Stimulated activated CD8-positive, alpha-beta memory T cell treated with anti-CD3 and anti-CD28 coated beads, Interleukin-2, amount 100 ng/mL, for 1 hour (primary cell): ENCODE measurements around the gene GCH1.

Source experiments
- DNase-seq, 2 donors: peaks; one replicate each; pipeline ENCODE4 v3.0.0-alpha.2; 2020; ENCODE audit warnings: low read depth in 2 of 2

GCH1 gene

DNA sequence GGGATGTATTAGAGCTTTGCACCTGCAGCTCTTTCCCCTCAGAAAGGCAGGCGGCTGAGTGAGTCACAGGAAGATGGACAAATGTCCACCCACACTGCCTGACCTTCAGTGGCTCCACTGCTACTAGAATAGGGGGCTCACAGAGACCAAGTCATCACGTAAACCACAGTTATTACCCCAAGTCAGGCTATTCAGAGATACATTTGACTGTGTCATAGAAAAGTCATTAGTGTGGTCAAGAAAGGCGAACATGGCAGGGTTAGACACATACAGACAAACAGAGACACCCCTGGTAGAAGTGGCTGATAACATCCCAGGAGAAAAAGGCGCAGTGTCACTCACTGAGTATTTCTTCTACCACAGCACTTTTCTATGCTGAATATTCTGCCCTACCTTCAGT is 36.0 kb downstream of the GCH1 start:
- DNase-seq, result no peak

DNA sequence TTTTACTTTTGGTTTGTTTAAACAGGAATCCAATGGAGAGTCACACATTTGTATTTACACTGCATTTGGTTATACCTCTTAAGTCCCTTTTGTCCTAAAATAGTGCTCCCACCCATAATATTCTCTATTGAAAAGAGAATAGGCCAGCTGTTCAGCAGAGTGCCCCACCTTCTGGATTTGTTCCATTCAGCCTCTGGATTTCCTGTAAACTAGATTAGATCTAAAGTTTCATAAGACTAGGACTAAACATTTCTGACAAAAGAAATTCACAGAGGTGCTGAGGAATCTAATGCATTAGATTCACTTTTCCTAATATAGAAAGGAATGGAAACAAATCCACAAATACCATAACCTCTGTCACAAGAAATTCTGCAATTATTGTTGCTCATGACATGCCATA is 38.1 kb downstream of the GCH1 start:
- DNase-seq, result no peak

DNA sequence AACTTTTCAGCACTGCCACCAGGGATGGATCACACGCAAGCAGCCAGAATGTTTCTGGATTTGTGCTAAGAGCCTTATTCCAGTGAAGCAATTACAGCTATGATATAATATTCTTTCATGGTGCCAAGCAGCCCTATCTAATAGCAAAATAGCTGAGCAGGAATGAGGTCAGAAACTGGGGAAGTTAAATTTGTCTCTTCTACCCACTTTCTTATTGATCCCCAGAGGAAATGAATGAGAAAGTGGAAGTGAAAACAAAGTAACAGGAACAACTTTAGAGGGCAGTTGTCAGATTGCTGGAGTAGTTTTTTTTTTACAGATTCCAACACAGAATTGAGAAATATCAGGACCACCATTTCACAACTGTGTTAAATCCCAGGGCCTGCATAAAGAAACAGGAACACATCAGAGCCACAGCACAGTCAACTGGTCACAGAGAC is 44.8 kb downstream of the GCH1 start:
- DNase-seq, result no peak

DNA sequence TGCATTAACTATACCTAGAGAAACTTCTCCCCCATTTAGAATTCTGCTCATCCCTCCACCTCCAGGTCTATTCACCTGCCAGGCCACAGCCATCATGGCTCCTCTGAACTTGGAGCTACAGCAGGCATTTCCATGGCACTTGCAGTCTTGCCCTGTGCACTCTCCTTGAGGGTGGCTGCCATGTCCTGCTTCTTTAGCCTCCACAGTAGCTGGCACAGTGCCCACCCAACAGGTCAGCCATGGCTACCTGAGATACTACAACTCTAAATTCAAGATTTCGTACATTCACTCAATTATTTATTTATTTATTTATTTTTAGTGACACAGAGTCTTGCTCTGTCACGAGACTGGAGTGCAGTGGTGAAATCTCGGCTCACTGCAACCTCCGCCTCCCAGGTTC is 46.5 kb downstream of the GCH1 start:
- DNase-seq, result no peak

DNA sequence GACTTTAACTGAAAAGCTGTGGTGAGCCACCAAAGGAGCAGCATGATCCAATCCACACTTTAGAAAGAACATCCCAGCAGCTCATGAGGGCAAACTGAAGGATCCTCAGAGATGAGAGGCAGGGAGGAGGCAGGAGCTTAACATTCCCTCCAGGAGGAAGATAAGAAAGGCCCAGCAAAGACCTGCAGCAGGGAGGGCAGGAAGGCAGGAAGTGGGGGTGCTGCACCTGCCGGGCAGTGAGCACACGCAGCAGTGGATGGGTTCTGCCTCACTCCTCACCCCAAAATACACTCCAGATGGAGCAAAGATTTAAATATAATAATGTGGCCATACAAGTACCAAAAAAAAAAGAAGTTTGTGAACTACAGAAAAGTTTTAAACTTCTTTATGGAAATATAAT is 48.4 kb downstream of the GCH1 start:
- no peak for DNase-seq

DNA sequence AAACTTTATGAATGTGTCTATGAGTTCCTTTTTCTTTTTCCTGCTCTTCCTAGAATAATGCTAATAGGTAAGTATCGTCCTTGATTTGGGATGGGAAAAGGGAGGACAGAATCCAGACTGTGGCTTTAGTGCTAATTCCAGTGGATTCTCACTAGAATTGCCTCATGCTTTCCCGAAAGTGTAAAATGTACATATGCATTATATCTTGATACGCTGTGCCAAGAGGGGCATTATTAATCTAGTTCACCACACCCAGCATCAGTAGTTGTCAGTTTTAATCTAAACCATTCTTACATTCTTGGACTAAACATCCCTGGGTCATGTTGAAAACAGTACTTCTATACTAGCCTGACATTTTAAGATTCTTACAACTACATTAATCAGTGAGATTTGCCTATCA is 49.3 kb downstream of the GCH1 start:
- no peak for DNase-seq

DNA sequence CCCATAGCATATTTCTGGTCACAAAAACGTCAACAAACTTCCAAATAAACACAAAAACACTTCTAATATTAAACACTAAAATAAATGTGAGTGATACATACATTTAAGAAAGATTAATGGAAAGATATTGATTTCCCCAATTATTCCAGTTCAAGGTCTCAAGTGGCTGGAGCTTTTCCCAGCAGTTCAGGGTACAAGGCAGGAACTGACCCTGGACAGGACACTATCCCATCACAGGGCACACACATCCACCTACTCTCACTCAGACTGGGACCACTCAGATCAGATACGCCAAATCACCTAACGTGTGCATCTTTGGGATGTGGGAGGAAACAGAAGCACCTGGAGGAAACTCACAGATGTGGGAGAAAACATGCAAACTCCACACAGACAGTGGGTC is 50.4 kb downstream of the GCH1 start:
- DNase-seq, result no peak

DNA sequence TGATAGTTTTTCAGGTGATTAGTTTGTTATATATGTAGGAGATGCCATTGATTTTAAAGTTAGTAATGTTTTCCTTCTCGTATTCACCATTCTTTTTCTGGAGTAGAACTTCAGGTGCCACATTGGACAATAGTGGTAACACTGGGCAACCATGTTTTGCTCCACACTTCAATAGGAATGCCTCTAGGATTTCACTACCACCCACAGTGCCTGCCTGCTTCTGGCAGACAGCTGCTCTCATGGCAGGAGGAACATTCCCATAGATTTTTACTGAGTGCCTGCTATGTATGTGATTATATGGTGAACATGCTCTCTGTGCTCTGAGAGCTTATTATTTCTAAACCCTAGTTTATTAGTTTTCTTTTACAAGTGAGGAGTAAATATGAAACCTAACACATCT is 53.7 kb downstream of the GCH1 start:
- no peak for DNase-seq

DNA sequence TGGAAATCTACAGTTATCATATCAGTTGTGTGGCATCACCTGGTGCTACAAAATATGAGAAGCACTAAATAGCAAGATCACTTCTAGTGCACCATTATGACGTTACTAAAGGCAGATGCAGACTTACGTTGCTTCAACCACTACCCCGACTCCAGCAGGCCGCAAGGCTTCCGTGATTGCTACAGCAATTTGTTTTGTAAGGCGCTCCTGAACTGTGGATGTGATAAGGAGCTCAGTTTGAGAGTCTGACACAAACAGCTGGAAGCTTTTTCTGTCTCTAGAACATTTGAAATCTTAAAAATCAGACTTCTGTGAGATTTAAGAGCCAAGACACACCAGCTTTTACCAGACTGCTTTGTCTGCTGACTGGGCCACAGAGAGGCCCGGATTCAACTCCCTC is 57.0 kb downstream of the GCH1 start:
- DNase-seq, result no peak

DNA sequence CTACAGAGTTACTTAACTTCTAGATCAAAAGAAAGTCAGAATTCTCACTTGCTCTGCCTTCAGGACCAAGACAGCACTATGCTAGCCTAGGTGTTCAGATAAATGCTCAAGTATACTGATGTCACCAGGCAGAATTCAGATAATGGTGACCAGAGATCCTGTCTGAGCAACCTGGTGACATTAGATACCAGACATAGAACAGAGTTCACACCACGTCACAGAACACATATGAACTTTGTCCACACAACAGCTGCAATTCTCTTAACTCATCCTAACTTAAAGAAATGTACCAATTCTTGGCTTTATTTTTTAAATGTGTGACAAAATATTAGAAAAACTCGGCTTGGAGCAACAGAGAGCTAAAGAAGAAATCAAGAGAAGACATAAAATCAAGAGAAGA is 58.1 kb downstream of the GCH1 start:
- no peak for DNase-seq

DNA sequence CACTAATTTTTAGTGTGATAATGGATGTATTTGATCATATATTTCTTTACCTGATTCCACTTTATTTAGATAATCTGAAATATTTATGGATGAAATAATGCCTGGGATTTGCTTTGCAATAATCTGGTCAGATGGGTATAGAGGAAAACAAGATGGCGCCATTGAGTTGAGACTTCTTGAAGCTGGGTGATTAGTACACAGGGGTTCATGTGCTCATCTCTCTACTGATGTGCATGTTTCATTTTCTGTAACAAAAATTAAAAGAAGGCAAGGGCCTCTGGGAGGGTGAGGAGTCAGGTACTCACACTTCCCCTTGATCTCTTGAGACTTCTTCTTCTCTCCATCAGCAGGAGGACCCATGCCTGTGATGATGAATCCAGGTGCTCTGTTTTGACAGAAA is 61.8 kb downstream of the GCH1 start:
- no peak for DNase-seq

DNA sequence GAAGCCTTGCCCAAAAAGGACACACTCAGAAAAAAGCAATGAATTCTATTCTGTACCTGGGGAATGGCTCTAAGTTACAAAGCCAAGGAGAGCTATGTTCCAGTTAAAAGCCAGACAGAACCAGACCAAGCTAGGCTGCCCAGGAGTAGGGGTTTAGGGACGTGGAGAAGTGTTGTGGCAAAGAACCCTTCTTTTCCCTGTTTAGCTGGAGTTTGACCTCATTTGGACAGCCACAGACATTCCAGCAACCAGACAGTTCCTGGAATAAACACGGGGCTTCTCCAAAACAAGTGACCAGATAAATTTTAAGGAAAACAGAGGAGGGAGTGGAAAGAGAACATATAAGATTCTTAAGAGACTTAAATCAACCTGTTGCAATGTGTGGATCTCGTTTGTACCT is 62.3 kb downstream of the GCH1 start:
- no peak for DNase-seq

DNA sequence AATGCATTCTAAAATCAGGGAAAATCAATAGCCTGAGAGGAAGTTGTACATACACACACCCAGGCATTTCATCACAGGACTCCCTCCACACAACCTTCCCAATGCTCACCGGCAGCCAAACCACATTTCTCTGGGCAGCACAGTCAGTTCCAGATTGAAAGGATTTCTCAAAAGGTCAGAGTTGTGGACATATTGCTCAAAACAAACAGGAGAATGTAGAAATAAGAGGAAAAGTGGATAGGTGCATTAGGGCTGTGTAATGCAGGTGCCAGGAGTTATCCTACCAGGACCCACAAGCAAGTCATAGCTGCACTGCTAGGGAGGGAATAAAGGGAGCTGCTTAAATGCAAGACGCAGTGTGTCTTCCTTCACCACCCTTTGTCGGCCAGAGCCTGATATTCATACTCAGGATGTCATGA is 62.9 kb downstream of the GCH1 start:
- no peak for DNase-seq

DNA sequence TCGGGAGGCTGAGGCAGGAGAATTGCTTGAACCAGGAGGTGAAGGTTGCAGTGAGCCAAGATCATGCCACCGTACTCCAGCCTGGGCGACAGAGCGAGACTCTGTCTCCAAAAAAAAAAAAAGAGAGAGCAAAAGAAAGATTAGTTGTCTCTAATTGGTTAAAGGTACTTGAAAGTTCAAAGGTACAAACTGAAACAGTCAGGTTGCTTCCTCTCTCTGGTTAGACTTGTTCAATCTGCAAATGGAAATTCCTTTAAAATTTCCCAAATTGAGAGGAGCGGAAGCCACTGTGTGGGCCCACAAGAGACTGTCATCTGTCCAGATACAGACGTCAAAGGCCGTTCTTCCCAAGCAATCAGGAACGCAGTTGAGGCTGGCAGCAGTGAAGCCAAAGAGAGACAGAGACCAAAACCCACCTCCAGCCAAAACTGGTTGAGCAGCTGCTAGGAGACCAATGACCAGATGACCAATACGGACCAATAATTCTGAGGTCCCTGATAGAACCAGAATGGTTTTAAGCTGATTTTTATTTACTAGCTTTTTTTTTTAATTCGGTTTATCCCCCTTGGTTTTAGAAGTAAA is 63.6 kb downstream of the GCH1 start:
- no peak for DNase-seq

DNA sequence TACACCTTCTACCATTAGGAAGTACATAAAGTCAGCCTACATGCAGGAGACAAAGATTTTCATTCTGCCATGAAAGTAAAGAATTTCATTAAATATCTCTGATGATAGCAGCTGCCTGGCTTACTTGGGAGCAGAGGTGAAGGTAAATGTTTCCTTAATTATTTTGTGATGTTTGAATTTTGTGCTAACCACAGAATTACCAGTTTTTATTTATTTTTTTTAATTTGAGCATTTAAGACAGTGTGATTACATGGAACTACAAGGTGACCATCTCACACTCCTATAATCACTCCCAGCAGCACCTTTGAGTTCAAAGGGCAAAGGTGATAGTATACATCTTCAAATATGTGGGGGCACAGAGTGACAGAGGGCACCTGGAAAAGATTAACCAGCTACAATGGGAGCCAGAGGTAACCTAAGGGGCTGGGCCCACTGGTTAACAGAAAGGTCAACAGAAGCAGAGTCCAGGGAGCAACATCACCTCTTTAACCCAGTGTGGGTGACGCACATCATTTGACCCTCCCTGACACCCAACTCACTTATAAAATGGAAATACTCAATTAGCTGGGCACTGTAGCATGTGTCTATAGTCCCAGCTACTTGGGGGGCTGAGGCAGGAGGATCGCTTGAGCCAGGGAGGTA is 65.0 kb downstream of the GCH1 start:
- DNase-seq, result no peak

DNA sequence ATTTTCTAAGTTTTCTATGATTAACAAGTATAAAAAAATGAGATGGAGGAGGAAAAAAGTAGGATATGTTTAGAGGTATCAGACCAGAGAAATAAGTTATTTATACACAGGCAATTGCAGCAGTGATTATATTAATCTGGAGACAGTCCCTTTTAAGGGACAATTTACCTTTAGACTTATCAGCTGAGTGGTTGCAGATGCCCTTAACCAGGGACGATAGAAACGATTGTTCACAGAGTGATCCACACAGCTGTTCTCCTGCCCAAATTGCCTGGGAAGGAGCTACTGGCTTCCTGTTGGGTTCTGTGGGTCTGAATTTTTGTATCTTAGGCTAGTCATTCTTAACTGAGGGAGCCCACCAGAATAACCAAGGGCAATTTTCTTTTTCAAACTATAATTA is 66.4 kb downstream of the GCH1 start:
- DNase-seq, result no peak

DNA sequence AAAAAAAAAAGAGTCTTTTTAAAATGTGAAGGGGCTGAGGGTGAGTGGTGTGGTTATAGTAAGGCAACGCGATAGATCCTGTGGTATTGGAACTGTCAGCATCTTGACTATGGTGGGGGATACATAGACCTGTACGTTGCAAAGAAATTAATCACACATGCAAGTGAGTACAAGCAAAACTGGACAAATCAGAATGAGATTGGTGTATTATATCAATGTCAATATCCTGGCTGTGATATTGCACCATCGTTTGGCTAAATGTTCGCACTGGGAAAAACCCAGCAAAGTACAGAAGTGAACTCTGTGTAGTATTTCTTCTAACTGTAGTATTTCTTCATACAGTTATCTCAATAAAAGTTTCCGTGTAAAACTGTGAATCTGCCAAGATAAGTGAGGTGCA is 67.9 kb downstream of the GCH1 start:
- DNase-seq, result no peak

DNA sequence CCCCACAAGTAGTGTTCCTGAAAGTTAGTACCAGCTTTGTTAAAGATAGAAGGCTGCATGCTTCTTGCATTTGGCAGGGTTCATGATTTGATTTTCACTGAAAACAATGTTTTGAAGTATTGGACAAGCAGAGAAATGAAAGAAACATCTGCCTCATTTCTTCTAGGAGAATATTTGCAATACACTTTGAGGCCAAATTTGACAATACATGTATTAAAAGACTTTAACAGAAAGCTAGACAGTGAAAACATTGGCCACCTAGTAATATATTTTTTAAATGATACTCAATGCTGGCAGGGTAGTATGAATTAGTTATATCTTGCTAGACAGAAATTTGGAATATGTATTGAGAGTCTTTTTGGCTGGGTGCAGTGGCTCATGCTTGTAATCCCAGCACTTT is 68.5 kb downstream of the GCH1 start:
- DNase-seq, result no peak

DNA sequence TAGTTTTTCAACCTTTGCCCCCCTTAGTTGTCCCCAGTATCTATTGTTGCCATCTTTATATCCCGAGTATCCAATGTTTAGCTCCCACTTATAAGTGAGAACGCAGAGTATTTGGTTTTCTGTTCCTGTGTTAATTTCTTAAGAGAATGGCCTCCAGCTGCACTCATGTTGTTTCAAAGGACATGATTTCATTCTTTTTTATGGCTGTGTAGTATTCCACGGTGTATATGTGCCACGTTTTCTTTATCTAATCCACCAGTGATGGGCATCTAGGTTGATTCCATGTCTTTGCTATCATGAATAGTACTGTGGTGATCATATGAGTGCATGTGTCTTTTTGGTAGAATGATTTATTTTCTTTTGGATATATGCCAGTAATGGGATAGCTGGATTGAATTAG is 72.0 kb downstream of the GCH1 start:
- DNase-seq, result no peak

DNA sequence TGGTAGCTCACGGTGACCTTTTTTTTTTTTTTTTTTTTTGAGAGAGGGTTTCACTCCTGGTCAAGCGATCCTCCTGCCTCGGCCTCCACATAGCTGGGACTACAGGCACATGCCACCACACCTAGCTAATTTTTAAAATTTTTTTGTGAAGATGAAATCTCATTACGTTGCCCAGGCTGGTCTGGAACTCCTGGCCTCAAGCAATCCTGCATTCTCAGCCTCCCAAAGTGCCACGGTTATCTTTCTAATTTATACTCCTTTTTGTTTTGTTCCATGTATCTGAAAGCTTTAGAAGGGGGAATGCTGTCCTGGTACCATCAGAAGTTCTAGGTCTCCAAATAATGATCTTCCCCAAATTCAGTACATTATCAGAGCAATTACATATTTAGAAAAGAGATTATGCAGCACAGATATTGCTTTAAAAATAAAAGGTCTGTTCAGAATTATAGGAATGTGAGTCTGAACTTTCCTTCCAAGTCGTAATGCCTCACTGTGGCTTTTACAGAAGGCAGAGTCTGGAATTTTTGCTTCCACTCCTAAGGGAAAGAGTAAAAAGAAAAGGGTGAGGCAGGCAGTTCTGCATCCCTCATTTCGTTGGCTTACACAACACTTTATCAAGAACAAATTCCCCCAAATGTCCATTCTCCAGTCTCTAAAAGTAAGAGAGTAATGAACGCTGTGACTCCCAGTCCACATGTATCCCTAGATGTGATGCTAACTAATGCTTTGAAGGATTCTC is 73.0 kb downstream of the GCH1 start:
- DNase-seq, result no peak

DNA sequence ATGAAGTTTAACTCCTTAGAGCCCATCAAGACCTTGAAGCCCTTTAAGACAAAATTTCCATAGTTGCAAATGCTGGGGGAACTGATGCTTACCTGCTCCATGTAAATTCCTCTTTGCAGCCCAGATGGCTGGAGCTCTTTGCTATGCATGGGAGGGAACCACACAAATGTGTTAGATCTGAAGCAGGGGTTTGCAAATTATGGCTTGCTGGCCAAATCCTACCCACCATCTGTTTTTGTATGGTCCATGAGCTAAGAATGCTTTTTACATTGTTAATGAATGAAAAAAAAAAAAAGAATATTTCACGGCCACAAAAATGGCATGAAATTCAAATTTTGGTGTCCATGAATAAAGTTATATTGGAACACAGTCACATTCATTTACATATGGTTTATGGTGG is 74.6 kb downstream of the GCH1 start:
- DNase-seq, result no peak

DNA sequence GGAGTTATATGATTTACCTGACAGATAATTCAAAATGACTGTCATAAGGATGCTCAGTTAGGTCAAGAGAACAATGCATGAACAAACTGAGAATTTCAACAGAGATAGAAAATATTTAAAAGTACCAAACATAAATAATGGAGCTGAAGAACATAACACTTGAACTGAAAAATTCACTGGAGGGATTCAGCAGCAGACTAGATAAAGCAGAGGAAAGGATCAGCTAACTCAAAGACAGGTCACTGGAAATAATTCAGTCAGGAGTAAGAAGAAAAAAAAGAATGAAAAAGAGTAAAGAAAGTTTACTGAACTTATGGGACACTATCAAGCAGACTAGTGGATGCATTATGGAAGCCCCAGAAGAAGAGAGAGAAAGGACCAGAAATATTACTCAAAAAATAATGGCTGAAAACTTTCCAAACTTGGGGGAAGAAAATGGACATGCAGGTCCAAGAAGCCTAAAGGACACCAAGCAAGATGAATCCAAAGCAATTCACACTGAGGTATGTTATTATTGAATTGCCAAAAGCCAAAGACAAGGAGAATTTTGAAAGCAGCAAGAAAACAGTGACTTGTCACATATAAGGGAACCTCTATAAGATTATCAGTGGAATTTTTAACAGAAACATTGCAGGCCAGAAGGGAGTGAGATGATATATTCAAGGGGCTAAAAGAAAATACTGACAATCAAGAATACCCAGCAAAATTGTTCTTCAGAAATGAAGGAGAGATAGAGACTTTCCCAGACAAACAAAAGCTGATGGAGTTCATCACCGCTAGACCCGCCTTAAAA is 78.7 kb downstream of the GCH1 start:
- no peak for DNase-seq

DNA sequence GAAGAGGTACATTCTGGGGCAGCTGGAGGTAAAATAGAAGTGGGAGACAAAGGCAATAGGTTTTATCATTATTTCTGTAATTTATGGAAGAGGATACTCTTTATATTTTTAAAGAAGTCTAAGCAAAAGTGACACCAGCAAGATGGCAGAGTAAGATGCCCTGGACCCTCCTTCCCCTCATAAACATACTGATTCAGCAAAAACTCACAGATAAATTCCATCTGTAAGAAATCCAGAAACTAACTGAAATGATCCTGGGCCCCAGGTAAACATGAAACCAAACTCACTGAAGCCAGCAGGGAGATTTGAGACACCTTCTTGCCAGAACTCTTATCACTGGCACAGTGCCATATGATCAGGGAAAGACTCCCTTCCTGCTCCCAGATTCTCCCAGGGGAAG is 79.9 kb downstream of the GCH1 start:
- no peak for DNase-seq
